Measurements from ENCODE around the gene ETV3.

- TF ChIP-seq CTCF (CRISPR knock-in tag; IDR thresholded peaks at IDR 0.05) (no peak), RAD21 (CRISPR knock-in tag; IDR thresholded peaks at IDR 0.05) (no peak), SP2 (CRISPR knock-in tag; IDR thresholded peaks at IDR 0.05) (no peak), ASH2L (IDR thresholded peaks at IDR 0.05; ENCODE audit: insufficient read length, low read depth, low read length) (no peak), MED13 (CRISPR knock-in tag; IDR thresholded peaks at IDR 0.05) (no peak), ZNF512 (CRISPR knock-in tag; IDR thresholded peaks at IDR 0.05) (no peak), TGIF2 (CRISPR knock-in tag; IDR thresholded peaks at IDR 0.05) (no peak), POLR2A (IDR thresholded peaks at IDR 0.05; ENCODE audit: insufficient read depth in 1 of 2, low read depth in 2 of 2, low read length in 2 of 2) (no peak), SMC3 (IDR thresholded peaks at IDR 0.05; ENCODE audit: low read length) (no peak), ESRRA (CRISPR knock-in tag; IDR thresholded peaks at IDR 0.05; ENCODE audit: low read depth) (no peak), TP53 (CRISPR knock-in tag; conservative IDR thresholded peaks at IDR 0.05) (no peak), BRF2 (CRISPR knock-in tag; IDR thresholded peaks at IDR 0.05) (no peak)
Observed at GRCh38 chr1:157142765-157143423, 4.7 kb upstream of the ETV3 start.
